GM19043 (cell line): ENCODE data around the gene OSBPL9.
"Not testable (repeated sequence)": the region's sequence is repeated elsewhere in the genome, so short reads cannot be mapped to it uniquely, and the experiment has no call there.

Experiments used
- ATAC-seq: cut with Tn5 transposase; IDR thresholded peaks from one replicate; pipeline ENCODE4 v1.9.1; 2021; ENCODE audit warnings: low read depth; ENCODE audit not compliant: unreplicated experiment

The OSBPL9 gene

DNA sequence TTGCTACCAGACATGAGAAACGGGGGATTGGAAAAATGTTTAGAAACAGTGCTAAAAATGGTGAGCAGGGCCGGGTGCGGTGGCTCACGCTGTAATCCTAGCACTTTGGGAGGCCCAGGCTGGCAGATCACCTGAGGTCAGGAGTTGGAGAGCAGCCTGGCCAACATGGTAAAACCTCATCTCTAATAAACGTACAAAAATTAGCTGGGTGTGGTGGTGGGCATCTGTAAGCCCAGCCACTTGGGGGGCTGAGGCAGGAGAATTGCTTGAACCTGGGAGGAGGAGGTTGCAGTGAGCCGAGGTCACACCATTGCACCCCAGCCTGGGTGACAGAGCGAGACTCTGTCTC, 116.5 kb downstream of the OSBPL9 start:
- ATAC-seq, result not testable (repeated sequence)

DNA sequence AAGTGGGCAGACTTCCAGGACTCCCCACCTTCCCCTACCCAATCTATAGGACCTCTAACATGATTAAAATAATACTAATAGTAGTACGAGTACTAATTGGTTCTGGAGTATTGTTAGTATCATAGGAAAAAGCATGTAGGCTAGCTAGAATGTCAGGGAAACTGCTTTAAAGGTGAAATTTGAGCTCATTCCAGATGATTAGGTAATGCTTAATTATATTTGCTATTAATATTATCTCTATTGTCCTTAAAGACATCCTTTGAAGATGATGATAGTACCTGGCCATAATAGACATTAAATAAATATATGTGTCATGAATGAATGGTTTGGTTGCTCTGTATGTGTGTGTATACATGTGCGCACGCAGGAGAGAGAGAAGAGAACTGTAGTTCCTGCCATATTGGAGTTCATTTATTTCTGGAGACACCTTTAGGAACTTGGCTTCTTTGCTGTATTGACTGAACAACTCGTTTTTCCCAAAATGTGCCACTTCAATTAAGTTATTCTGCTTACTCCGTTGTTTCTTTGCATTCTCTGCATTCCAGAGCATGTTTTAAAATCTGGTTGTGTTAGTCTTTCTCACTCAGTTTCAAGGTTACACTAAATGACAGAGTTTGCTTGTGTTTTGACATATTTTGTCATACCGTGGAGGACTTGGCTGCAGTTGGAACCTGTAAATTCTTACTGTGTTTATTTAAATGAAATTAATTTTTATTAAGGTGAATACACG, 117.1 kb downstream of the OSBPL9 start:
- ATAC-seq, result no peak

DNA sequence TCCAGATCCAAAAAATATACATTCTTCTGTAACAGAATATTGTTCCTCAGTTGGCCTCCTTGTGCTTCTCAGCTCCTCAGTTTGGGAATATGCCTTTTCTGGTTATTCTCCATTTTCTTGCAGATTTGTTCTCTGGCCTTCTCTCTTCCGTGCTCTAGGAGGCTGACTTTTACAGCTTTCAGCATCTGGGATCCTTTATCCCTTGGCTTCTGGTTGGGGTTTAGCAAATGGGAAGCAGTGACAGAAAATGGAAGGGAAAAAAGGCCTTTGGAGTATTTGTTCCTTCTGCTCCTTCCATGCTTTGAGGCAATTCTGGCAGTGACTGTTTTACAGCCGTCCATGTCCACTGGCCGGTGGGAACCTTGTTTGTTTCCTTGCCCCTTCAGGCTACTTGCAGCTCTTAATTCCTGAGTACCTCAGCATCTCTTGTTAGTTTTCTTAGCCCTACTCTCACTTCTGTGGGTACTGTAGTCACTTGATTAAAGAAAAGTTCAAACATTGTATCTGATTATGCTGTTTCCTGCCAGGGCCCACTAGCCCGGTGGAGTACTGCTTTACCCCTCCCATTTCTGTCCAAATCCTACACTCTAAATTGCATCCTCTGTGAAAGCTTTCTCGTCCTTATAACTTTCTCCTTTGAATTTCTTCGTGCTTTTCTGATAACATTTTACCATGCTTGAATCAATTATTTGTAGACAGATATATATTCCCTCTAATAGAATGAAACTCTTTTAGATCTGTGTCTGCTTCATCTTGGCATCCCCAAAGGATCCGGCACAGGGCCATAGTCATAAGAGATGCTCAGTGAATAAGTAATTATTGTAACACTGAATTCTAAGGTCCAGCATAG, 118.2 kb downstream of the OSBPL9 start:
- ATAC-seq, result no peak

DNA sequence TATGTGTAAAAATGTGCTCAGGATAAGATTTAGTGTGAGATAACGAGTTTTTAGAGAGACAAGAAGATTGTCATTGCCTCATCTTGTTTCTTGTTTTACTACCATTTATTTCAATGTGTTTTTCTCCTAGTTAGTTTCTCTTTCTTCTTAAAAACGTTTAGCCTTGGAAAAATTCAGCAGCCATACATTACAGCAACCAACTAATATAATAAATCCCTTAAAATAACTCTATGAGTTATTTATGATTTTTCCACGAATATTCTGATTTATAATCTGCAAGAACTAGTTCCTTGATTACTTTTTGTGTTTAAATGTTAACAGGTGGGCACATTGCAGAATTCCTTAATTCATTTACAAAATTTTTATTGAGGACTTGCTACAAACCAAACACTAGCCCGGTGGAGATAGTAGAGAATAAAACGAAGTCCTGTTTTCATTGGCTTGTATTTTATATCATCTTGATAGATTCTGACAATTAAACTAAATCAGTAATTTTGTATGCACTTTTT, 118.9 kb downstream of the OSBPL9 start:
- no peak for ATAC-seq

DNA sequence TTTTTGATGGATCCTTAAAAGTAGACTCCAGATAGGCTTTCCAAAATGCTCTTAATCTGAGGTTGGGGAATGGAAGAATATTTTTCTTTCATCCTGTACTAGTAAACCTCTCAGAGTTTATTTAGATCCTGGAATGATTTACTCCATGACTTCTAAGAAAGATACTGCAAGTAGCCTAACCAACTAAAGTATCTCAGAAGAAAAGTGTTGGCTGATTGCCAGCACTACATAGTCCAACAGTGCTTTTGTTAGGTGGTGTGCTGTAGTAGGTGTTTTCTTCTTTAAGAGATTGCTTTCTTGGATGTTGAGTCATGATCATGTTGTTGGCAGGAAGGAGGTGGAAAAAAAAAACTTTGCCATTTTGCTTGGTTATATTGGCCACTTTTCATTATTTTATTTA, 119.8 kb downstream of the OSBPL9 start:
- ATAC-seq, result no peak

DNA sequence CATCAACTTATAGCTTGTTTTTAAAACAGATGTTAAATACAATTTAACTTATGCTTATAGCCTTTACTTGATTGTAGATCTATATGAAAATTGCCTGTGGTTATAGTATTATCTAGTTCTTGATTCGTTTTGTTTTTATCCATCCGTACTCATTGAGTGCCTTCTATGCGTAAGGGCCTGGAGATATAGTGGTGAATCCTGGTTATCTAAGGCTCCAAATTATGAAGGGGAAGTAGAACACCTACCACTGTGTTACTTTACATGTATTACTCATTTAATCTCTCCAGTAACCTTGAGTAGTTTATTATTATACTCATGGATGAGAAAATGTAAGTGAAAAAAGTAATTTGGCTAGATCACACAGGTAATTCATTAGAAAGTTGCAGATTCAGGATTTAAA, 121.8 kb downstream of the OSBPL9 start:
- ATAC-seq, result no peak

DNA sequence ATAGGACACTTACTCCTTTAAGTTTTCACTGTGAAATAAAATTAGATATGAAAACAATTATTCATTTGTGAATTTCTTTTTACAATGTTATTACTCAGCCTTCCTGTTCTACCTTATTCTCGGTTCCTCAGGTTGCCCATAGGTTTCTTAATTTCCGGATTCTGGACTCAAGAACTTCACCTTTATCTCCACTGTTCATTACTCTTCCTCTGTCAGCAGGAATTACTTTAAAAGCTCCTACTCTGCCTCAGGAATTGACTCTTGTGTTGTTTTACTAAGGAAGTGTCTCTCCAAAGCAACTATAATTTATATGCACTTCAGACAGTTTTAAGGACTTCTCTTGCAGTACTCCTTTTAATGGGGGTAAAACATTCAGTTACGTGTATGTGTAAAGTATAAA, 123.8 kb downstream of the OSBPL9 start:
- ATAC-seq, result no peak

DNA sequence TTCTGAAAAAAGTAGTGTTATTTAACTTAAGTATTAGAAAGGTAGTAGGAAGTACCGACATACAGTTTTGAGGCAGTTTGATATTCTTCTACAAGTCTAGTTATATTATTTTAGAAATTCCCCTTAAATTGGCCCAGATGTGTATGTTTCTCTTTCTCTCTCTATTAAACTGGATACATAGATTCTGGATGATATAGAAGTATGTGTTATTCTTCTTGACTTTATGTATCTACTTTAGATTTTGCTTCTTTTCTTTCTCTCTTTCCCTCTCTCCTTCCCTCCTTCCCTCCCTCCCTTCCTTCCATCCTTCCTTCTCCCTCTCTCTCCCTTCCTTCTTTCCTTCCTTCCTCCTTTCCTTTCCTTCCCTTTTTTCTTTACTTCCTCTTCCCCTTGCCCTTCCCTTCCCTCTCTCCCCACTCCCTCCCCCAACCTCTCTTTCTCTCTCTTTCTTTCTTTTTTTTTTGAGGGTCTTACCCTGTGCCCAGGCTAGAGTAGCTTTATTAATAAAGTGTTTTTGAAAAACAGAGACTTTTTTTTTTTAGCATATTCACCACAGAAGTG, 124.3 kb downstream of the OSBPL9 start:
- no peak for ATAC-seq

DNA sequence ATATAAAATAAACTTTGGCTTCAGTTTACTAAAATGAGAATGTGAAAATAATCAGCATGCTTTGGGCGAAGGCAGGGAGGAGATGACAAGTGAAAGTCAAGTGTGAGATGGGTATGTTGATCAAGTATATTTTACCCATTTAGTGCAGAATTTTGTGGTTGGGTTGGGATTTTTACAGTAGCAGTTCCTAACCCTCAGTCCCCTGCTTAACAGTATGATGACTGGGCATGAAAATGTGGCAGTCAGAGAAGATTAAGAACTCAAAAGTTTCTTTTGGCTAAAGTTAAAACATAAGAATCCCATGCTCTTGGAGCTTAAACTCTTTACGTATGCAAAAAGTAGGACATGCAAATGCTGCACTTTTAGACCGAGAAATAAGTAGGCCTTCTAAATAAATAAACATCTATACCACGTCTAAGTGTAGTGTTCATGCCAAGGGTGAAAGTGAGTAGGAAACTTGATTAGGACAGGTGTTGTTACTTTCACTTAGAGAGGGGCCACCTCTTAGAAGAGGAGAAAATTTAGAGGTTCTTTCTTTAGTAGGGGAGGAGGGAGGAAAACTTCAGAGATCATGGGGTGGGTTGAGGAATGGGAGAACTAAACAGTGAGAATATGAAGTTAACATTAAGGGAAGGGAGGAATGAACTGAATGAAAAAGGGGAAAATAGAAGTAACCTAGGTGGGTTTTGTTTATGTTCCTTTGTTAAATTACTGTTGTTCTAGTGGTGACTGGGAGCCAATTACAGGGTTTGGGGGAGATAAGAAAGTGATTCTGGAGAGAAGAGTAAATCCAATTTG, 127.8 kb downstream of the OSBPL9 start:
- no peak for ATAC-seq

DNA sequence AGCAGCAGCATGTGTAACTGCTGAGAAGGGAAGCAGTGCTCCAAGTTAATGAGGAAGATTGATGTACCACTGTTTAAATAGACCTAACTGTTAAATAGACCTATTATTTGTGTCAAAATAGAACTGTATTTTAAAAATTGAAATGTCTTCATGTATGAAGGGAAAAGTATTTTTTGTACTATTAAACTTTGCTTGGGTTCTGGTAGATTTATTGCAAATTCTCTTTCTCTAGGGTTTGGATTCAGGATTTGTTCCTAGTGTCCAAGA, 128.3 kb downstream of the OSBPL9 start:
- no peak for ATAC-seq

DNA sequence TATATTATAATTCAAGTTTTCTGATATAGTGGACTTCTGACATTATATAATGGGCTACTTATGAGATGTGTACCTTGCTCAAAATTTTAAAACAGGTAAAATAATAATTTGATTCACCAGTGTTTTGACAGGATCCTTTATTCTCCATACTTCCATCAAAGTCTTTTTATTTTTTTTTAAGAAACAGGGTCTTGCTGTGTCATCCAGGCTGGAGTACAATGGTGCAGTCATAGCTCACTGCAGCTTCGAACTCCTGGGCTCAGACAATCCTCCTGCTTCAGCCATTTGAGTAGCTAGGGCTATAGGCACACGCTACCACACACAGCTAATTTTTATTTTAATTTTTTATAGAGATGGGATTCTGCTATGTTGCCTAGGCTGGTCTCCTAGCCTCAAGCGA, 132.3 kb downstream of the OSBPL9 start:
- ATAC-seq, result no peak

DNA sequence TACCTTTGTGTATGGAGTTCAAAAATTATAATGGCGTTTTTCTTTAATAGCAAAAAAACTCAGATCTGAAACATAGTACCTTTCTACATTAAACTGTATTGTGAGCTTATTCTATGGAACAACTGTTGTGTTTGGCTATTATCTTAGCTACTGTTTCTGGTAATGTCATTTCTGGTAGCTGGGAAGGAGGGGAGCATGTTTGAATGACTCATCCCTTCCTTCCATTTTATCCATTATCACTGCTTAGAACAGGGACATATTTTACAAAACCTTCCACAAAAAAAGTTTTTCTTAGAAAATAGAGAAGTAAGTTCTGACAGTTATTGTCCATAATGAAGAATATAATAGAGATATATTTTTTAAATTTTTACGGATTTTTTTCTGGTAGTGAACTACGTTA, 133.3 kb downstream of the OSBPL9 start:
- no peak for ATAC-seq

DNA sequence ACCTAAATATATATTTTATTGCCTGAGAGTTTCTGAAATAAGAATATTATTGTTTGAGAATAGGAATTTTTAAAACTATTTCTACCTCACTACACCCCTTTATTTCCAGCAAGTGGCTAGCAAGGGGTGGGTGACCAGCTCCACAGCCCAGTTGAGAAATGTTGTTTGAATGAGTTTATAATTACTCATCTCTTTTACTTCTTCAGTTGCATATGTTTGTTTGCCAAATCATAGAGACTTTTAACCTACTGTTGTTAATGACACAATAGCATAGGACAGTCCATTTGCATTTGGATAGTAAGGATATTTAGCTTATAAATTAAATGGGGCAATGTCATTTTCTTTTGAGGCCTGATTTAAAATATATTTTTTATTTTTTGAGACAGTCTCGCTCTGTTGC, 133.8 kb downstream of the OSBPL9 start:
- no peak for ATAC-seq

DNA sequence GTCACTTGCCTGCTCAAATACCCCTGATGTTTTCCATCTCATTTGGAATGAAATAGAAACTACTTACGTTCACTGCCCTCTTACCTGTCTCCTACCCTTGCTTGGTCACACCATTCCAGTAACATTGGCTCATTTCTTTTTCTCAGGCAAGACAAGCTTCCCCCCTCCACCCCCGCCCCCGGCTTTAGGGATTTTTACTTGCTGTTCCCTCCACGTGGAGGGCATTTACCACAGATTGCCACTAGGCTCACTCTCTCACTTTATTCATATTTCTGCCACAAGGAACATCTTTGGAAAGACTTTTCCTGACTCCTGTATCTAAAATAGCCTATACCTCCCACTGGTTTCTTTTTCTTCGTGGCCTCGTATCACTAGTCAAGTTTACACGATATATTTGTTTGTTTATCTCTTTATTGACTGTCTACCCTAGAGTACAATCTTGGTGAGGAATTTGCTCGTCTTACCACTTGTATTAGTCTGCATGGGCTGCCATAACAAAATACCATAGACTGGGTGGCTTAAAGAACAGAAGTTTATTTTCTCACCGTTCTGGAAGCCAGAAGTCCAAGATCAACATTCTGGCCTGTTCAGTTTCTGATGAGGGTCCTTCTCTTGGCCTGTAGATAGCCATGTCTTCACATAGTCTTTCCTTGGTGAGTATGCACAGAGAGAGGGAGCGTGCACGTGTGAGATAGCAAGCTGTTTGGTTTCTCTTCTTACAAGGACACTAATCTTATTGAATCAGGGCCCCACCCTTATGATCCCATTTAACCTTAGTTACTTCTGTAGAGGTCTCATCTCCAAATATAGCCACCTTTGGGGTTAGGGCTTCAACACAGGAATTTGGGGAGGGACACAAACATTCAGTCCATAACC, 135.4 kb downstream of the OSBPL9 start:
- no peak for ATAC-seq

DNA sequence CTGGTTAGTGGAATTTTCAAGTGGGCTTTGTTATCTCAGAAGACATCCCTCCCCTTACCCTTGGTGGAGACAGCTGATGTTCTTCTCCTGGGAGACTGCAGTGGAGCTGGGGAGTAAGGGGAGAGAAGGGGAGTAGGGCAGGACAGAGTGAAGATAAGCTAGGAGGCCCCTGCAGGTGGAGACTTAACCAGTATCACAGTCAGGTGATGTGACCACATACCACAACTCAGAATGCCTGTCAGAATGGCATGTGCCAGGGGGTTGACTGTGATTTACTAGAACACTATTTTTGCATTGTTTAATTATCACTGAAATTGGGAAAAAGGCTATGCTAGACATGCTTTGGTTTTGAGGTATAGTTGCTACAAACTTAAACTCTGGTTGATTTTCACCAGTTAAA, 137.1 kb downstream of the OSBPL9 start:
- ATAC-seq, result no peak

DNA sequence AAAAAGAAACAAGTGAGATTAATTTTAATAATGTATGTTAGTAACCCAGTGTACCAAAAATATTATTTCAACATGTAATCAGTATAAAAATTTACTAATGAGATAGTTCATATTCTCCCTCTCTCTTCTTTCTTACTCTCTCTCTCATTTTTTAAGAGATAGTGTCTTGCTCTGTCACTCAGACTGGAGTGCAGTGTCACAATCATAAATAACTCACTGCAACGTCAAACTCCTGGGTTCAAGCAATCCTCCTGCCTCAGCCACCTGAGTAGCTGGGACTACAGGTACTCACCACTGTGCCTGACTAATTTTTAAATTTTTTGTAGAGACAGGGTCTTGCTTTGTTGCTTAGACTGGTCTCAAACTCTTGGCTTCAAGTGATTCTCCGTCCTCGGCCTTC, 137.8 kb downstream of the OSBPL9 start:
- no peak for ATAC-seq

DNA sequence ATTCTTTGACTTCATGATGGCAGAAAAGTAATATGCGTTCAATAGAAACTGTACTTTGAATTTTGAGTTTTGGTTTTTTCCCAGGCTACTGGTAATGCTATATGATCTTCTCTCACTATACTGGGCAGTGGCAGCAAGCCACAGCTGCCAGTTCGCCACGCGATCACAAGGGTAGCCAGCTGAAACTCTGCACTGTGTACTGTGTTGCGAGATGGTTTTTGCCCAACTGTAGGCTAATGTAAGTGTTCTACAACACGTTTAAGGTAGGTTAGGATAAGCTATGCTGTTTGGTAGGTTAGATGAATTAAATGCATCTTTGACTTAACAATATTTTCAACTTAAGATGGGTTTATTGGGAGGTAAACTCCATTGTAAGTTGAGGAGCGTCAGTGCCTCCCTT, 138.5 kb downstream of the OSBPL9 start:
- no peak for ATAC-seq

DNA sequence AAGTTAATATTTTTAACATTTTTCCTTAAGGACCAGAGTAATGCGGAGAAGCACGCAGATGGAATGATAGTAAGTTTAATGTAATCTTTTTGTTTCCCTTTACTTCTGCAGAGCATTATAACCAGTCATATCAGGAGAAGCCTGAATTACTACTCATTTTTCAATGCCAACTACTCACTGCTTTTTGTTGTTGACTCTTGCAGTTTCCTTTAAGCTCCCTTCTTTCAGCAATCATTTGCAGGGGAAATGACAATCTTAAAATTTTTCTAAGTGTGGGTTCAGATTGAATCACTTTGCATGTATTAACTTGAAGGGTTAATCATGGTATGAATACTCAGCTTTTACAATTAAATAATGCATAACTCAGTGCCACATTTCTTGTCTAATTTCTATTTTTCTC, 139.4 kb downstream of the OSBPL9 start:
- no peak for ATAC-seq

DNA sequence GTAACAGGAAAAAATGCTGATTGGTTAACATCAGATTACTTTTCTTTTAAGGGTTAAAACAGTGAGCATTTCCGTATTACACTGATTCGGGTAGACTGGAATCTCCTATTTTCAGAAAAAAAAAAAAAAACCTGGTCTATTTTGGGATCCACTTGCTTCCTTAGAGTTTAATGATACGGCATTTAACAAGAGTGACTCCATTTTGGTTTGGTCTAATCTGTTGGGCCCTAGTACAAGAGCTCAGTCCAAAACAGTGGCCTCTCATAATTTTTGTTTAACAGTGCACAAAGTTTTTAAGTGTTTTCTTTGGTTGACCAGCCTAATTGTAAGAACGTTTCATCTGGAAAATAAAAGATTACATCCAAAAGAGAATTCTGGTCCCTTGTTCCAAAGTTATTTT, 141.4 kb downstream of the OSBPL9 start:
- no peak for ATAC-seq

DNA sequence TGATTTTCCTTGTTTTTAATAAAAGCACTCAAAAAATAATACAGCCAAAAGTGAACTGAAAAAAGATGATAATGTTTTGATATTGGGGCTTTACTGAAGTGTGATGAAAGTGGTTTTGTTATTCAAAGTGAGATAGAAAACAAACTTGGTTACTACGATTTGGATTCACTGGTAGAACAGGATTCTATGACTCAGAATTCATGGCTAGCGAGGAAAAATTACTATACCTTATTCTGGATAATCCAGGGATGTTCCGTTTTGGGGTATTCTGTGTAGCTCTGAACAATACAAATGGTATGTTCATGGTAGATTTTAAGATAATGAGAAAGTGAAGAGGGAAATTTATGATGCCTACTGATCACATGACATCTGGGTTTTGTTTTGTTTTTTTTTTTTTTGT, 144.0 kb downstream of the OSBPL9 start:
- no peak for ATAC-seq
